Measurements from ENCODE around the gene RPP25. TPM values are rescaled to one million over a fixed set of nuclear protein-coding genes. Genes with fewer than 3 reads are reported as not detected.
A peak's percentile ranks its signal among the peaks of the same experiment; 100 is the strongest.

Gene RPP25
- total RNA-seq, 4 donors from 2014 or later = 5.8 to 12.5 (median 12.3) TPM

GRCh38 chr15:74961616-74962015 lies 5.0 kb upstream of the RPP25 start:
- H3K9me3 ChIP-seq = no peaks in the 10 kb centered on the region
- H3K36me3 ChIP-seq = no peaks in the 10 kb centered on the region
- H3K4me1 ChIP-seq = peaks cover 16 to 35% (median 25%) of the 10 kb centered on the region in 3 donors
- no peak overlapping the region for H3K4me3 ChIP-seq
- DNase-seq = no peak
- intact Hi-C loops (cut with DNase I) = no loop called here
- no peak for TF ChIP-seq POLR2A (IDR thresholded peaks at IDR 0.05)
- TF ChIP-seq, protein P1, sequence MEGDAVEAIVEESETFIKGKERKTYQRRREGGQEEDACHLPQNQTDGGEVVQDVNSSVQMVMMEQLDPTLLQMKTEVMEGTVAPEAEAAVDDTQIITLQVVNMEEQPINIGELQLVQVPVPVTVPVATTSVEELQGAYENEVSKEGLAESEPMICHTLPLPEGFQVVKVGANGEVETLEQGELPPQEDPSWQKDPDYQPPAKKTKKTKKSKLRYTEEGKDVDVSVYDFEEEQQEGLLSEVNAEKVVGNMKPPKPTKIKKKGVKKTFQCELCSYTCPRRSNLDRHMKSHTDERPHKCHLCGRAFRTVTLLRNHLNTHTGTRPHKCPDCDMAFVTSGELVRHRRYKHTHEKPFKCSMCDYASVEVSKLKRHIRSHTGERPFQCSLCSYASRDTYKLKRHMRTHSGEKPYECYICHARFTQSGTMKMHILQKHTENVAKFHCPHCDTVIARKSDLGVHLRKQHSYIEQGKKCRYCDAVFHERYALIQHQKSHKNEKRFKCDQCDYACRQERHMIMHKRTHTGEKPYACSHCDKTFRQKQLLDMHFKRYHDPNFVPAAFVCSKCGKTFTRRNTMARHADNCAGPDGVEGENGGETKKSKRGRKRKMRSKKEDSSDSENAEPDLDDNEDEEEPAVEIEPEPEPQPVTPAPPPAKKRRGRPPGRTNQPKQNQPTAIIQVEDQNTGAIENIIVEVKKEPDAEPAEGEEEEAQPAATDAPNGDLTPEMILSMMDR (IDR thresholded peaks at IDR 0.05) = no peak
- no peak overlapping the region for H3K27ac ChIP-seq
- 72 to 78% methylated on average over 4 to 5 of the region's 5 CpGs for WGBS, 2 donors
- H3K27me3 ChIP-seq = peaks cover 0 to 37% (median 0%) of the 10 kb centered on the region in 4 donors

- intact Hi-C loops (cut with DNase I) = no loop called here
- H3K27me3 ChIP-seq = peaks cover 0 to 37% (median 0%) of the 10 kb centered on the region in 4 donors
- H3K4me3 ChIP-seq = no peak overlapping the region
- H3K36me3 ChIP-seq = no peaks in the 10 kb centered on the region
- no peak for DNase-seq
- 40 to 44% methylated on average over 3 of the region's 3 CpGs for WGBS, 2 donors
- TF ChIP-seq POLR2A (IDR thresholded peaks at IDR 0.05) = no peak
- TF ChIP-seq, protein P1 (IDR thresholded peaks at IDR 0.05) = no peak
- H3K27ac ChIP-seq = no peak overlapping the region
- peaks cover 19 to 40% (median 26%) of the 10 kb centered on the region in 3 donors for H3K4me1 ChIP-seq
- no peaks in the 10 kb centered on the region for H3K9me3 ChIP-seq
Measured at GRCh38 chr15:74960995-74961588, 4.5 kb upstream of the RPP25 start.

GRCh38 chr15:74960286-74960685 lies 3.7 kb upstream of the RPP25 start:
- intact Hi-C loops (cut with DNase I) = no loop called here
- peaks cover 27 to 48% (median 34%) of the 10 kb centered on the region in 3 donors for H3K4me1 ChIP-seq

DNA sequence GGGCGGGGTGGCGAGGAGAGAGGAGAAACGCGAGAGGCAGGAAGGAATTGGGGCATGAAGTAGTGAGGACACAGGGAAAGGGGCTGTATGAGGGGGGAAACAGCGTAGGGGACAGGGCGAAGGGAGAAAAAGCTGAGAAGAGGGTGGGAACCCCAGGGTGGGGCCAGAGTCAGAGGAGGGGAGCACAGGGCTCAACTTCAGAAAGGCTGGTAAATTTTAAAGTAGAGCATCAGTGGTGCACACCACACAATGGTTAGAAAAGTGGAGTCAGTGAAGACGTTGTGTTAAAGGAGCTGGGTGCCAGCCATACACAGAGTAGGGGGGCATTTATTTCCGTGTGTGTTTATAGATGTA lies 3.0 kb upstream of the RPP25 start:
- peaks cover 32 to 55% (median 42%) of the 10 kb centered on the region in 3 donors for H3K4me1 ChIP-seq
- H3K4me3 ChIP-seq = peak overlapping the region in 2 of 4 donors; percentile 67 to 88
- TF ChIP-seq, protein P1 (IDR thresholded peaks at IDR 0.05) = no peak
- TF ChIP-seq POLR2A (IDR thresholded peaks at IDR 0.05) = no peak
- DNase-seq = no peak
- intact Hi-C loops (cut with DNase I) = no loop called here
- H3K27ac ChIP-seq = no peak overlapping the region
- peaks cover 0 to 37% (median 0%) of the 10 kb centered on the region in 4 donors for H3K27me3 ChIP-seq
- WGBS, 2 donors = 29 to 36% methylated on average over 8 of the region's 8 CpGs
- no peaks in the 10 kb centered on the region for H3K9me3 ChIP-seq
- H3K36me3 ChIP-seq = no peaks in the 10 kb centered on the region

More at GRCh38 chr15:74960286-74960685, 3.7 kb upstream of the RPP25 start:
- H3K36me3 ChIP-seq = no peaks in the 10 kb centered on the region
- no peak overlapping the region for H3K27ac ChIP-seq
- H3K27me3 ChIP-seq = peaks cover 0 to 37% (median 0%) of the 10 kb centered on the region in 4 donors
- TF ChIP-seq, protein P1 (IDR thresholded peaks at IDR 0.05) = no peak
- TF ChIP-seq POLR2A (IDR thresholded peaks at IDR 0.05) = no peak
- no peak for DNase-seq
- no peaks in the 10 kb centered on the region for H3K9me3 ChIP-seq
- WGBS, 2 donors = 80 to 86% methylated on average over 1 of the region's 1 CpG
- no peak overlapping the region for H3K4me3 ChIP-seq

DNA sequence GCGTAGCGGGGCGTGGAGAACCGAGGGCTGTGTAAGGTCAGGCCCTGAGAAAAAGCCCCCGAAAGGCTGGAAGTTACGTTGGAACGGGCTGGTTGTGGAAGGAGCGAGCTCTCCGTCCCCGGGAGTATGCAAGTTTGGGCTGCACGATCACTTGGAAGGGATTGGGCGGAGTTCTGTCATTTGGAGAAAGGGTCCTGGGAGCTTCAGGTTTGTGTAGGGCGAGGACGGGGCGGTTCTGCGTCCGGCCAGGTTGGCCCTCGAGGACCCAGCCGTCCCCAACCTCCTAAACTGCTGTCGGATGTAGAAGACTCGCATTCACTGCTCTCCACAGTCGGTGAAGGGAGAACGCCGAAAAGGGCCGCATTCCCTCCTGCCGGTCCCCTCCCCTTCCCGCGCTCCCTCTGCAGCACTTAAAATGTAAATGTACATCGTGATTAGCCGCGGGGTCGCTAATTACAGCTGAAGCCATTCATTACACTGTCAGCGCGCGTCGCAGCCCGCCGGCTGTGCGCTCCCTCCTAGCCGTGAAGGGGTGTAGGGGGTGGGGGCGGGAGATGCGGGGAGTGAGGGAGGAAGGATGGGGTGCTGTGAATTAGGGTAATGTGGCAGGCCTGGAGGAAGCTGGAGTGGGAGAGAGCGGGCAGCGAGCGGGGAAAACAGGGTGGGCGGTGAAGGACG lies 2.5 kb upstream of the RPP25 start:
- Histone ChIP-seq H3K27ac (peak overlapping the region in 3 of 4 donors; percentile 5 to 78 (median 7)), H3K4me1 (peaks cover 38 to 60% (median 47%) of the 10 kb centered on the region in 3 donors)

More for the DNA sequence above, 2.5 kb upstream of the RPP25 start:
- Histone ChIP-seq H3K36me3 (no peaks in the 10 kb centered on the region), H3K4me3 (peak overlapping the region; percentile 18 to 88 (median 64)), H3K27me3 (peaks cover 0 to 37% (median 0%) of the 10 kb centered on the region in 4 donors), H3K9me3 (no peaks in the 10 kb centered on the region)
- 8 to 14% methylated on average over 10 to 43 of the region's 47 CpGs for WGBS, 2 donors
- no peak for TF ChIP-seq POLR2A (IDR thresholded peaks at IDR 0.05)
- TF ChIP-seq, protein P1 (IDR thresholded peaks at IDR 0.05) = no peak
- DNase-seq = no peak
- intact Hi-C loops (cut with DNase I) = no loop called here

Data from esophagus squamous epithelium (tissue), 5 donors.